ENCODE measurements around the gene IL1RAPL2. TPM values are rescaled to one million over a fixed set of nuclear protein-coding genes. Genes with fewer than 3 reads are reported as not detected.

IL1RAPL2 gene
- total and polyA plus RNA-seq, 2 of the 4 experiments (the other 2 are of a cell fraction) = 0.03 TPM; not detected in 1

DNA sequence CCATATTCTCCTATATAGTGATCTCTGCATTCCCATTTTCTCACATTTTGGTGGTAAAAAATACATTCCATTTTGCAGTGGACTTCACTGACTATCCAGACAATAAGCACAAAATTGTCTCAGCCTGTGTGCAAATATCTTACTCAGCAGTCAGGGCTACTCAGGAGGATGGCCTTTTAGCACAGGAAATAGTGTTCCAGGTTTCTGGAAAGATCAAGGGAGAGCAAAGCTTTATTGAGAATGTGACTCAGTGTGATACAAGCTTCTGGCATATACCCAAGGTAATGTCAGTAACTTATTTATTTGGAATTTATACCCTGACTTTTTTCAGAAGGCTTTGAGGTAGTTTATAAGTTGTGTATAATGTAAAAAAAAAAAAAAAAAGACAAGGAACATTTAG lies 421.1 kb downstream of the IL1RAPL2 start:
- Histone ChIP-seq H2BK15ac (ENCODE audit: low read depth, low read length) (no peak overlapping the region), H2AFZ (replicated peaks; ENCODE audit: low read length, poor library complexity) (no peak overlapping the region), H3K9me3 (ENCODE audit: control insufficient read depth, insufficient read depth, low read length) (no peaks in the 10 kb centered on the region), H3K4me1 (ENCODE audit: control insufficient read depth, insufficient read depth, low read length) (no peaks in the 10 kb centered on the region), H3K9ac (ENCODE audit: low read depth, low read length) (no peak overlapping the region), H4K8ac (ENCODE audit: low read depth in 2 of 2, low read length in 2 of 2) (no peak overlapping the region), H3K27me3 (ENCODE audit: control insufficient read depth, insufficient read depth, low read length) (peaks cover 2% of the 10 kb centered on the region; the same call in 1 of the 2 replicates), H3K4ac (ENCODE audit: low read depth, low read length) (no peak overlapping the region), H4K91ac (ENCODE audit: insufficient read depth, low read depth, low read length) (no peak overlapping the region), H3K56ac (ENCODE audit: extremely low read depth, insufficient read depth, low read length) (no peak overlapping the region), H3K27ac (ENCODE audit: insufficient read depth, low read length) (no peak overlapping the region), H3K9me1 (ENCODE audit: insufficient read depth, low read length) (no peaks in the 10 kb centered on the region), H4K5ac (ENCODE audit: low read depth, low read length) (no peak overlapping the region), H3K23ac (ENCODE audit: low read depth, low read length) (no peak overlapping the region), H3K14ac (replicated peaks; ENCODE audit: low read depth, low read length) (no peak overlapping the region), H4K20me1 (ENCODE audit: insufficient read depth, low read length) (no peaks in the 10 kb centered on the region), H2BK5ac (ENCODE audit: low read depth, low read length, poor library complexity, severe bottlenecking) (no peak overlapping the region), H3K18ac (ENCODE audit: low read depth, low read length) (no peak overlapping the region), H2AK5ac (ENCODE audit: low read depth, low read length) (no peak overlapping the region), H2BK120ac (ENCODE audit: low read depth, low read length) (no peak overlapping the region), H3K36me3 (ENCODE audit: control insufficient read depth, insufficient read depth, low read length) (no peaks in the 10 kb centered on the region), H3K4me2 (ENCODE audit: low read depth, low read length) (no peak overlapping the region), H3K4me3 (ENCODE audit: insufficient read depth, low read depth, low read length) (no peak overlapping the region), H2BK20ac (ENCODE audit: low read depth, low read length) (no peak overlapping the region), H2AK9ac (replicated peaks; ENCODE audit: low read depth, low read length, poor library complexity) (no peak overlapping the region), H3K79me1 (ENCODE audit: low read depth in 1 of 2, low read length in 2 of 2) (no peaks in the 10 kb centered on the region)
- no TSS peak for BruUV-seq (replicated peaks)
- TF ChIP-seq, protein P1, sequence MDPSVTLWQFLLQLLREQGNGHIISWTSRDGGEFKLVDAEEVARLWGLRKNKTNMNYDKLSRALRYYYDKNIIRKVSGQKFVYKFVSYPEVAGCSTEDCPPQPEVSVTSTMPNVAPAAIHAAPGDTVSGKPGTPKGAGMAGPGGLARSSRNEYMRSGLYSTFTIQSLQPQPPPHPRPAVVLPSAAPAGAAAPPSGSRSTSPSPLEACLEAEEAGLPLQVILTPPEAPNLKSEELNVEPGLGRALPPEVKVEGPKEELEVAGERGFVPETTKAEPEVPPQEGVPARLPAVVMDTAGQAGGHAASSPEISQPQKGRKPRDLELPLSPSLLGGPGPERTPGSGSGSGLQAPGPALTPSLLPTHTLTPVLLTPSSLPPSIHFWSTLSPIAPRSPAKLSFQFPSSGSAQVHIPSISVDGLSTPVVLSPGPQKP (IDR thresholded peaks at IDR 0.05; ENCODE audit: borderline replicate concordance, low read depth, low read length) = no peak
- no peak for TF ChIP-seq RCOR1 (IDR thresholded peaks at IDR 0.05; ENCODE audit: insufficient replicate concordance, low read length)
- no peak for TF ChIP-seq POLR2A (IDR thresholded peaks at IDR 0.05; ENCODE audit: low read depth, low read length)
- no peak for TF ChIP-seq FOS (IDR thresholded peaks at IDR 0.05; ENCODE audit: low read depth, low read length)
- TF ChIP-seq BHLHE40 (IDR thresholded peaks at IDR 0.05; ENCODE audit: low read depth, low read length) = no peak
- no peak for TF ChIP-seq MAFK (IDR thresholded peaks at IDR 0.05; ENCODE audit: low read depth, low read length)
- TF ChIP-seq MXI1 (IDR thresholded peaks at IDR 0.05; ENCODE audit: borderline replicate concordance, low read depth, low read length) = no peak
- TF ChIP-seq CEBPB (IDR thresholded peaks at IDR 0.05; ENCODE audit: low read depth, low read length) = no peak
- no peak for TF ChIP-seq CHD1 (IDR thresholded peaks at IDR 0.05; ENCODE audit: low read depth, low read length)
- TF ChIP-seq, protein P2, sequence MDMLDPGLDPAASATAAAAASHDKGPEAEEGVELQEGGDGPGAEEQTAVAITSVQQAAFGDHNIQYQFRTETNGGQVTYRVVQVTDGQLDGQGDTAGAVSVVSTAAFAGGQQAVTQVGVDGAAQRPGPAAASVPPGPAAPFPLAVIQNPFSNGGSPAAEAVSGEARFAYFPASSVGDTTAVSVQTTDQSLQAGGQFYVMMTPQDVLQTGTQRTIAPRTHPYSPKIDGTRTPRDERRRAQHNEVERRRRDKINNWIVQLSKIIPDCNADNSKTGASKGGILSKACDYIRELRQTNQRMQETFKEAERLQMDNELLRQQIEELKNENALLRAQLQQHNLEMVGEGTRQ (IDR thresholded peaks at IDR 0.05; ENCODE audit: low read depth, low read length) = no peak
- no peak for TF ChIP-seq SMC3 (IDR thresholded peaks at IDR 0.05; ENCODE audit: low read depth, low read length)
- TF ChIP-seq, protein P3, sequence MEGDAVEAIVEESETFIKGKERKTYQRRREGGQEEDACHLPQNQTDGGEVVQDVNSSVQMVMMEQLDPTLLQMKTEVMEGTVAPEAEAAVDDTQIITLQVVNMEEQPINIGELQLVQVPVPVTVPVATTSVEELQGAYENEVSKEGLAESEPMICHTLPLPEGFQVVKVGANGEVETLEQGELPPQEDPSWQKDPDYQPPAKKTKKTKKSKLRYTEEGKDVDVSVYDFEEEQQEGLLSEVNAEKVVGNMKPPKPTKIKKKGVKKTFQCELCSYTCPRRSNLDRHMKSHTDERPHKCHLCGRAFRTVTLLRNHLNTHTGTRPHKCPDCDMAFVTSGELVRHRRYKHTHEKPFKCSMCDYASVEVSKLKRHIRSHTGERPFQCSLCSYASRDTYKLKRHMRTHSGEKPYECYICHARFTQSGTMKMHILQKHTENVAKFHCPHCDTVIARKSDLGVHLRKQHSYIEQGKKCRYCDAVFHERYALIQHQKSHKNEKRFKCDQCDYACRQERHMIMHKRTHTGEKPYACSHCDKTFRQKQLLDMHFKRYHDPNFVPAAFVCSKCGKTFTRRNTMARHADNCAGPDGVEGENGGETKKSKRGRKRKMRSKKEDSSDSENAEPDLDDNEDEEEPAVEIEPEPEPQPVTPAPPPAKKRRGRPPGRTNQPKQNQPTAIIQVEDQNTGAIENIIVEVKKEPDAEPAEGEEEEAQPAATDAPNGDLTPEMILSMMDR (conservative IDR thresholded peaks at IDR 0.05; ENCODE audit: low read depth, low read length) = no peak
- no peak for TF ChIP-seq RFX5 (IDR thresholded peaks at IDR 0.05; ENCODE audit: low read depth, low read length)
- TF ChIP-seq MAZ (IDR thresholded peaks at IDR 0.05; ENCODE audit: borderline replicate concordance, low read depth, low read length) = no peak
- TF ChIP-seq NFE2L2 (IDR thresholded peaks at IDR 0.05; ENCODE audit: low read depth, low read length) = no peak
- intact Hi-C loops (cut with micrococcal nuclease) (no loop called here), in situ Hi-C loops (cut with MboI; ENCODE audit: low sequenced_read_pairs) (no loop called here), dilution Hi-C loops (cut with HindIII; ENCODE audit: low sequenced_read_pairs, unreplicated experiment) (no loop called here)
- ATAC-seq (ENCODE audit: low read depth) (no peak), DNase-seq (no peak)
- POLR2A ChIA-PET (ENCODE audit: unreplicated experiment) = no interaction called here
- CTCF ChIA-PET = no interaction called here
